NCI-H748 (cell line): ENCODE results near the gene NEK10.

Experiments
- DNase-seq: peaks from one replicate; lab custom pipeline; 2025; ENCODE audit not compliant: unreplicated experiment; lab: John Stamatoyannopoulos, UW

Gene NEK10

GRCh38 chr3:27073912-27074311 lies 295.3 kb downstream of the NEK10 start:
- no peak for DNase-seq

DNA sequence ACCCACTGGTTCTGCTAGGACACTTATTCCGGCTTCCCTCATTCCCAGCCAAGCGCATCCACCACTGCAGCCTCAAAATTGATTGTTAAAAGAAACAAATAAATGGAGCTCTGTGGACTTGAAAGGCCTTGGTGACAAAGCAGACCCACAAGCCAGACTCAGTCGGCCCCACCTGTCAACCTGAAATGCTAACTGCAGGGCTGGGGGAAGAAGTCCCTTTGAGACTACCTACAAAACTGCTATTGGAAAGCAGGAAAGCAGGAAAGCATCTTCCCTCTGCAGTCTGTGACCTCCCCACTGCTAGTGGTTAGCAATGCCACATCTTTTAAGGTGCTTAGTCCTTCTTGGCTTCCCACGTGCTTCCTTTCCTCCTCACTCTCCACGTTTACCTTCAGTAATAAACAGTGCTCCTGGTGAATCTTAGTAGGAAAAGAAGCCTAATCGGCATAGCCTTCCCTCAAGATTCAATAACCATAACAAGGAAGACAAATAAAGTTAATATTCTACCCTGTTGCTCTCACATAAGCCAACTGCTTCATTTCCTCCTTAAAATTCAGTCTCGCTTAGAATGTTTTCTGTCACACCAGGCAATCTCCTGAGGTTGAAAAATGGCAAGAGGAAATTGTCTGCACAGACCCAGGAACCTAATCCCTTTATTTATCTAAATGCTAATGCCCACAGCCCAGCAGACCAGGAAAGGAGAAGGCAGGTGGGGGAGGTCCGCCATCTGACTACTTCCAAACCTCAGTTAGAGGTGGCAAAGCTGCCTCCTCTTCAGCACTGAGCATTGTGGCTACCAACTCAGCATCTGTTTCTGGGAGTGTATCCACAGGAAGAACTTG lies 296.2 kb downstream of the NEK10 start:
- DNase-seq, result no peak

DNA sequence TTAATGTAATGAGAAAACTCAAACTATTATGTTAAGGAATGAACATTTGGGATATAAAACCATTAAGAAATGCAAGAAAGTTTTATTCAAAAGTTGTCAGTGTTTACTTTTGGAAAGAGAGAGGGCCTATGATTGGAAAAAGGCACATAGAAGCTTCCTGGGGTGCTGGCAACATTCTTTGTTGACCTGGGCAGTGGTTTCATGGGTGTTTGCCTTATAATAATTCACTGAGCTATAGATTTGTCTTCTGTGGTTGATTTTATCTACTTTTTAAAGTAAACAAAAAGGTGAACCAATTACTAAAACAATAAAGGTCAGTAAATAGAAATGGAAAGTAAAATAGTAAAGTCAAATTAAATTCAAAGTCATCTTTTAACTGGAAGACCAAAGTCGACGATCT lies 308.8 kb downstream of the NEK10 start:
- DNase-seq, result no peak
